Activated CD4-positive, alpha-beta T cell treated with anti-CD3 and anti-CD28 coated beads, Interleukin-2, amount 10 ng/mL, durations not matched to agents 7 days and 5 days (primary cell): ENCODE data around the gene VPS13D. TPM values are rescaled to one million over a fixed set of nuclear protein-coding genes. Genes with fewer than 3 reads are reported as not detected.
A peak's percentile ranks its signal among the peaks of the same experiment; 100 is the strongest.
"Not testable (repeated sequence)": the region's sequence is repeated elsewhere in the genome, so short reads cannot be mapped to it uniquely, and the experiment has no call there.

Experiments used
- CTCF ChIA-PET: fragments of 350-600 bp; sonication (Branson Sonifier 250); formaldehyde crosslinking; loops from one replicate; lab custom pipeline; 2021; ENCODE audit warnings: antibody characterized with exemption; lab: Charles Lee
- POLR2A ChIA-PET: fragments of 350-600 bp; sonication (Branson Sonifier 250); formaldehyde crosslinking; loops from one replicate; lab custom pipeline; 2021; ENCODE audit warnings: antibody characterized with exemption; lab: Charles Lee
- DNase-seq: peaks from one replicate; pipeline ENCODE4 v3.0.0-alpha.2; 2020
- H3K27ac Mint-ChIP-seq: one replicate; pipeline ENCODE4 v1.8.0; 2021; ENCODE audit warnings: mild to moderate bottlenecking, moderate library complexity, mixed read lengths
- H3K27me3 Mint-ChIP-seq: one replicate; pipeline ENCODE4 v1.8.0; 2021; ENCODE audit warnings: mixed read lengths
- H3K36me3 Mint-ChIP-seq: one replicate; pipeline ENCODE4 v1.8.0; 2021; ENCODE audit warnings: low read depth, mixed read lengths
- H3K4me1 Mint-ChIP-seq: one replicate; pipeline ENCODE4 v1.8.0; 2021; ENCODE audit warnings: mixed read lengths
- H3K4me3 Mint-ChIP-seq: one replicate; pipeline ENCODE4 v1.8.0; 2021; ENCODE audit warnings: mild to moderate bottlenecking, moderate library complexity, mixed read lengths
- H3K9me3 Mint-ChIP-seq: one replicate; pipeline ENCODE4 v1.8.0; 2021; ENCODE audit warnings: mixed read lengths
- total RNA-seq, 2 experiments: library from RNA; stranded (reverse); gene quantifications; one replicate each; pipeline ENCODE4 v1.2.3, GENCODE V29; 2021

VPS13D gene
- total RNA-seq, 2 experiments from 2014 or later = 34.0 to 41.9 TPM

- peaks cover 9% of the 10 kb centered on the region for H3K9me3 Mint-ChIP-seq
- H3K36me3 Mint-ChIP-seq = peaks cover 2% of the 10 kb centered on the region
- peaks cover 23% of the 10 kb centered on the region for H3K27me3 Mint-ChIP-seq
- POLR2A ChIA-PET = no interaction called here
- H3K27ac Mint-ChIP-seq = no peak overlapping the region
- no peak for DNase-seq
- H3K4me1 Mint-ChIP-seq = no peaks in the 10 kb centered on the region
- CTCF ChIA-PET = interaction anchor here (0.7 to 2.8 kb wide), 4 partner anchors 9 to 17 kb away, joined by 3 to 12 read pairs (median 6); no protein-coding TSS in a partner anchor
- H3K4me3 Mint-ChIP-seq = no peak overlapping the region
Measured at GRCh38 chr1:12219800-12220199, 10.0 kb upstream of the VPS13D start.

- Mint-ChIP-seq H3K36me3 (peaks cover 2% of the 10 kb centered on the region), H3K27me3 (peaks cover 19% of the 10 kb centered on the region), H3K4me1 (no peaks in the 10 kb centered on the region), H3K27ac (no peak overlapping the region), H3K9me3 (peaks cover 9% of the 10 kb centered on the region), H3K4me3 (no peak overlapping the region)
- CTCF ChIA-PET = interaction anchor here (0.7 to 1.2 kb wide), 2 partner anchors 17 to 50 kb away, joined by 3 read pairs; no protein-coding TSS in a partner anchor
- POLR2A ChIA-PET = interaction anchor here (0.6 kb wide), 1 partner anchor 1528 kb away, joined by 5 read pairs; no protein-coding TSS in a partner anchor
- no peak for DNase-seq
Measured at GRCh38 chr1:12220890-12221289, 8.9 kb upstream of the VPS13D start.

- H3K27ac Mint-ChIP-seq, DNase-seq, POLR2A ChIA-PET, H3K4me1 Mint-ChIP-seq, H3K36me3 Mint-ChIP-seq, H3K9me3 Mint-ChIP-seq, H3K4me3 Mint-ChIP-seq: not testable (repeated sequence)
- CTCF ChIA-PET = interaction anchor here (1.3 kb wide), 1 partner anchor 98 kb away, joined by 4 read pairs; no protein-coding TSS in a partner anchor
- peaks cover 16% of the 10 kb centered on the region for H3K27me3 Mint-ChIP-seq
Measured at GRCh38 chr1:12222700-12223099, 7.1 kb upstream of the VPS13D start.

GRCh38 chr1:12224092-12224491 is 5.7 kb upstream of the VPS13D start:
- DNase-seq, H3K9me3 Mint-ChIP-seq, H3K36me3 Mint-ChIP-seq, POLR2A ChIA-PET, H3K27ac Mint-ChIP-seq, H3K4me1 Mint-ChIP-seq, CTCF ChIA-PET, H3K4me3 Mint-ChIP-seq: not testable (repeated sequence)
- H3K27me3 Mint-ChIP-seq = peaks cover 21% of the 10 kb centered on the region

GRCh38 chr1:12228979-12229378 is 851 bp upstream of the VPS13D start:
- ChIA-PET POLR2A (no interaction called here), CTCF (interaction anchor here (0.9 to 2.8 kb wide), 7 partner anchors 10 to 172 kb away, joined by 3 to 13 read pairs (median 4); no protein-coding TSS in a partner anchor)
- peaks cover 11% of the 10 kb centered on the region for H3K27me3 Mint-ChIP-seq
- no peak for DNase-seq
- no peak overlapping the region for H3K27ac Mint-ChIP-seq
- no peak overlapping the region for H3K4me3 Mint-ChIP-seq
- H3K36me3 Mint-ChIP-seq = peaks cover 2% of the 10 kb centered on the region
- peaks cover 14% of the 10 kb centered on the region for H3K4me1 Mint-ChIP-seq
- no peaks in the 10 kb centered on the region for H3K9me3 Mint-ChIP-seq

- Mint-ChIP-seq H3K27me3 (peaks cover 11% of the 10 kb centered on the region), H3K9me3 (no peaks in the 10 kb centered on the region), H3K4me1 (peaks cover 14% of the 10 kb centered on the region), H3K27ac (peak overlapping the region; percentile 57), H3K4me3 (peak overlapping the region; percentile 57), H3K36me3 (peaks cover 2% of the 10 kb centered on the region)
- no peak for DNase-seq
- ChIA-PET CTCF (interaction anchor here (0.9 to 2.8 kb wide), 6 partner anchors 11 to 104 kb away, joined by 3 to 13 read pairs (median 6); no protein-coding TSS in a partner anchor), POLR2A (no interaction called here)
Measured at GRCh38 chr1:12229386-12229834, 420 bp upstream of the VPS13D start.

- Mint-ChIP-seq H3K4me3 (peak overlapping the region; percentile 82), H3K27me3 (peaks cover 8% of the 10 kb centered on the region), H3K4me1 (peaks cover 14% of the 10 kb centered on the region), H3K36me3 (no peaks in the 10 kb centered on the region), H3K27ac (peak overlapping the region; percentile 75), H3K9me3 (no peaks in the 10 kb centered on the region)
- DNase-seq = no peak
- ChIA-PET CTCF (interaction anchor here (1.2 to 2.8 kb wide), 2 partner anchors 106 to 428 kb away, joined by 4 to 13 read pairs; no protein-coding TSS in a partner anchor), POLR2A (no interaction called here)
Measured at GRCh38 chr1:12230549-12231275, 882 bp downstream of the VPS13D start.

- POLR2A ChIA-PET = no interaction called here
- H3K9me3 Mint-ChIP-seq = no peaks in the 10 kb centered on the region
- no peak for DNase-seq
- peaks cover 14% of the 10 kb centered on the region for H3K4me1 Mint-ChIP-seq
- no peaks in the 10 kb centered on the region for H3K36me3 Mint-ChIP-seq
- peak overlapping the region; percentile 82 for H3K4me3 Mint-ChIP-seq
- CTCF ChIA-PET = interaction anchor here (1.2 kb wide), 1 partner anchor 428 kb away, joined by 4 read pairs; no protein-coding TSS in a partner anchor
- H3K27ac Mint-ChIP-seq = no peak overlapping the region
- peaks cover 8% of the 10 kb centered on the region for H3K27me3 Mint-ChIP-seq
Measured at GRCh38 chr1:12231276-12231595, 1.4 kb downstream of the VPS13D start.

GRCh38 chr1:12232221-12232620 is 2.4 kb downstream of the VPS13D start:
- no peak overlapping the region for H3K4me3 Mint-ChIP-seq
- DNase-seq = no peak
- H3K27ac Mint-ChIP-seq = no peak overlapping the region
- H3K27me3 Mint-ChIP-seq = peaks cover 7% of the 10 kb centered on the region
- POLR2A ChIA-PET = no interaction called here
- CTCF ChIA-PET = no interaction called here
- H3K36me3 Mint-ChIP-seq = no peaks in the 10 kb centered on the region
- peaks cover 14% of the 10 kb centered on the region for H3K4me1 Mint-ChIP-seq
- no peaks in the 10 kb centered on the region for H3K9me3 Mint-ChIP-seq

- ChIA-PET POLR2A (no interaction called here), CTCF (interaction anchor here (1.0 to 2.0 kb wide), 3 partner anchors 9 to 137 kb away, joined by 3 to 5 read pairs (median 3); no protein-coding TSS in a partner anchor)
- H3K4me3 Mint-ChIP-seq = no peak overlapping the region
- H3K9me3 Mint-ChIP-seq = no peaks in the 10 kb centered on the region
- no peak overlapping the region for H3K27ac Mint-ChIP-seq
- no peak for DNase-seq
- H3K36me3 Mint-ChIP-seq = peaks cover 21% of the 10 kb centered on the region
- no peaks in the 10 kb centered on the region for H3K4me1 Mint-ChIP-seq
- no peaks in the 10 kb centered on the region for H3K27me3 Mint-ChIP-seq
Measured at GRCh38 chr1:12244078-12244477, 14.2 kb downstream of the VPS13D start.

GRCh38 chr1:12244585-12244984 is 14.8 kb downstream of the VPS13D start:
- no peak overlapping the region for H3K4me3 Mint-ChIP-seq
- POLR2A ChIA-PET = no interaction called here
- CTCF ChIA-PET = interaction anchor here (1.0 to 2.0 kb wide), 3 partner anchors 10 to 137 kb away, joined by 3 to 5 read pairs (median 3); no protein-coding TSS in a partner anchor
- H3K9me3 Mint-ChIP-seq = no peaks in the 10 kb centered on the region
- no peaks in the 10 kb centered on the region for H3K4me1 Mint-ChIP-seq
- no peaks in the 10 kb centered on the region for H3K27me3 Mint-ChIP-seq
- no peak overlapping the region for H3K27ac Mint-ChIP-seq
- DNase-seq = no peak
- peaks cover 26% of the 10 kb centered on the region for H3K36me3 Mint-ChIP-seq

- POLR2A ChIA-PET = no interaction called here
- H3K9me3 Mint-ChIP-seq = no peaks in the 10 kb centered on the region
- CTCF ChIA-PET = interaction anchor here (1.0 to 1.1 kb wide), 2 partner anchors 11 to 120 kb away, joined by 3 to 6 read pairs; no protein-coding TSS in a partner anchor
- no peak for DNase-seq
- H3K36me3 Mint-ChIP-seq = peaks cover 28% of the 10 kb centered on the region
- H3K4me1 Mint-ChIP-seq = no peaks in the 10 kb centered on the region
- no peak overlapping the region for H3K27ac Mint-ChIP-seq
- H3K27me3 Mint-ChIP-seq = no peaks in the 10 kb centered on the region
- H3K4me3 Mint-ChIP-seq = no peak overlapping the region
Measured at GRCh38 chr1:12245116-12245515, 15.3 kb downstream of the VPS13D start.

- H3K27me3 Mint-ChIP-seq = no peaks in the 10 kb centered on the region
- H3K36me3 Mint-ChIP-seq = peaks cover 28% of the 10 kb centered on the region
- CTCF ChIA-PET = interaction anchor here (0.9 to 1.1 kb wide), 2 partner anchors 11 to 120 kb away, joined by 3 to 6 read pairs; no protein-coding TSS in a partner anchor
- no peaks in the 10 kb centered on the region for H3K4me1 Mint-ChIP-seq
- no peak overlapping the region for H3K27ac Mint-ChIP-seq
- no peak overlapping the region for H3K4me3 Mint-ChIP-seq
- no peaks in the 10 kb centered on the region for H3K9me3 Mint-ChIP-seq
- POLR2A ChIA-PET = no interaction called here
- no peak for DNase-seq
Measured at GRCh38 chr1:12245733-12246132, 15.9 kb downstream of the VPS13D start.
